ENCODE results near the gene SFXN2.

Gene SFXN2

DNA sequence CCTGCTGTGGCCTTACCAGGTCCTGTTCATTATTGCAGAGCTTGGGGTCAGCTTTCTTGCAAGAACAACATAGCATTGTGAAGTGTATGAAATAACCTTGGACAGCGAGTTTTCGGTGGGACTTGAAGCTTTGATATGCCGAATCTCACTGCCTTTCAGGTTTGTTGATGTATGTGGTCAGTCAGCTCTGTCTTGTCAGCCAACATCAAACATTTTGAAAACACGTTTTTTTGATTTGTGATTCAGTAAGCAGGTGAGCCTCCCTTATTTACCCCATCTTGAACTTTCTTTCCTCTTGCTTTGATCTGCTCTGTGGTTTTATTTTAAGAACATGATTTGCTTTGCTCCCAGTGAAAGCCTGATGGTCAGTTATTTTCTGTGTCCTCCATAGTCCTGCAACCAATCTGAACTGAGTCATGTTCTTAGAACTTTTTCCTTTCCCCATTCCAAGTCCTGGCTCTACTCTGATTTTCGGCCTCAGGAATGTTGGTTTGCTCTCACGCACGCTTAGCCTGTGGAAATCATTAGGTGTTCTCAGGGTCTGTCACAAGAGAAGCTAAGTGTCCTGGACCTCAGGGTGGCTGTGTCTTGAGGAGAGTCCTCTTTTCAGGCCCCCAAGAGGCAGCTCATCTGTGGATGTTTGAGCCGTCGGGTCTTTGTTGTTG lies 38.0 kb downstream of the SFXN2 start:
- H3K23ac ChIP-seq (ENCODE audit: low read length): no peak overlapping the region
- DNase-seq: peak; percentile 70 to 86
- WGBS (ENCODE audit: extremely low coverage, insufficient coverage, insufficient read length): no CpG with 5 or more reads among the region's 9 CpGs

DNA sequence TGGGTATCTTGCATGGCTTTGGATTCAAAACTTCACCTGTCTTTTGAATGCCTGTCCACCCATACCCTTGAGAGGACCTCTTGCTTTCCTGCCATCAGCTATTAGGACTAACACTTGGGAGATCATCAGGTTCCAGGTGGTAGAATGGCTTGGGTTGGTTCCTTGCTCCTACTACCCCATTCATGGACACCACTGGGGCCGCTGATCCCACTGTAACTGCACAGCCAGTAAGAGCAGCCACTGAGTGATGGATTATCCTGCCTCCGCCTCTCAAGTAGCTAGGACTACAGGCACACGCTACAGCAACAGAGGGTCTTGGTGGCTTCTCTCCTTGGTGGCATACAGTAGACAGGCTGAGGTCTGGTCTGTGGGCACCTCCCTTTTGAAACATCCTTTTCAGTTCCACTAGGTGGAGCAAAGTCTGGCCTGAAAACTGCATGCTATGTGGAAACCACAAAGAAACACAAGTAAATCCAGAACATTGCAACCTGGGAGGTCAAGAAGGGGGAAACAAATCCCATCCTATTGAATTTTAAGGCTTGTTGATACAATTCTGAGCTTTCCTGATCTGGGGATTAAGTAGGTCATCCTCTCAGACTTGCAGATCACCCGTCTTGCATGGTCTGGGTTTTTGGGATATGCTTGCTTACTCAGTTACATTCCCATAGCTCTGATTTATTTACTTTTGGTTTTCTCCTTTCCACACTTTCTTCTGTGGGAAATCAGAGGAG lies 38.7 kb downstream of the SFXN2 start:
- peak overlapping the region; percentile 6 for H4K12ac ChIP-seq (ENCODE audit: low read depth, low read length)
- peak overlapping the region; percentile 67 for H3K18ac ChIP-seq (ENCODE audit: low read length)
- H3K27ac ChIP-seq (ENCODE audit: low read depth, low read length): no peak overlapping the region
- H2BK12ac ChIP-seq (ENCODE audit: low read length): peak overlapping the region; percentile 89
- peak overlapping the region; percentile 67 for H3K14ac ChIP-seq (ENCODE audit: low read length)
- no peak overlapping the region for H4K8ac ChIP-seq (ENCODE audit: low read depth, low read length)
- H3K27me3 ChIP-seq (ENCODE audit: insufficient read depth, low read length): no peaks in the 10 kb centered on the region
- H3K9ac ChIP-seq (ENCODE audit: low read length): no peak overlapping the region
- H4K91ac ChIP-seq (ENCODE audit: low read depth, low read length): peak overlapping the region; percentile 74
- WGBS (ENCODE audit: extremely low coverage, insufficient coverage, insufficient read length): no CpG with 5 or more reads among the region's 4 CpGs
- peaks cover 8 to 13% of the 10 kb centered on the region in 2 experiments for H3K4me1 ChIP-seq (ENCODE audit: control insufficient read depth in 1 of 2, insufficient read depth in 2 of 2, low read length in 2 of 2)
- H2BK5ac ChIP-seq (ENCODE audit: low read depth, low read length, poor library complexity): peak overlapping the region; percentile 70
- H3K9me3 ChIP-seq (ENCODE audit: insufficient read depth, low read depth, low read length): peaks cover 2% of the 10 kb centered on the region
- H2AFZ ChIP-seq (ENCODE audit: insufficient read depth, low read length, poor library complexity): no peak overlapping the region
- peaks cover 4% of the 10 kb centered on the region for H3K79me1 ChIP-seq (ENCODE audit: low read length)
- H3K4me3 ChIP-seq (ENCODE audit: low read depth, low read length): no peak overlapping the region
- H3K4ac ChIP-seq (ENCODE audit: low read depth, low read length): peak overlapping the region; percentile 72
- H3K79me2 ChIP-seq (ENCODE audit: control insufficient read depth, insufficient read depth, low read length, poor library complexity): peaks cover 3% of the 10 kb centered on the region
- peak; percentile 31 to 59 for DNase-seq
- H2AK5ac ChIP-seq (ENCODE audit: low read length): peak overlapping the region; percentile 72
- H3K23ac ChIP-seq (ENCODE audit: low read length): no peak overlapping the region
- peak overlapping the region; percentile 44 for H2BK120ac ChIP-seq (ENCODE audit: insufficient read depth, low read length, poor library complexity)
- peaks cover 0 to 4% of the 10 kb centered on the region in 2 experiments for H3K36me3 ChIP-seq (ENCODE audit: control insufficient read depth in 1 of 2, insufficient read depth in 2 of 2, low read length in 2 of 2)
- no peak overlapping the region for H3K4me2 ChIP-seq (ENCODE audit: low read length)

More for the DNA sequence above, 38.0 kb downstream of the SFXN2 start:
- Histone ChIP-seq H4K8ac (ENCODE audit: low read depth, low read length) (no peak overlapping the region), H3K4me1 (ENCODE audit: control insufficient read depth in 1 of 2, insufficient read depth in 2 of 2, low read length in 2 of 2) (peaks cover 8 to 13% of the 10 kb centered on the region in 2 experiments), H2BK5ac (ENCODE audit: low read depth, low read length, poor library complexity) (peak overlapping the region; percentile 70), H3K4me2 (ENCODE audit: low read length) (no peak overlapping the region), H2BK120ac (ENCODE audit: insufficient read depth, low read length, poor library complexity) (peak overlapping the region; percentile 44), H3K79me2 (ENCODE audit: control insufficient read depth, insufficient read depth, low read length, poor library complexity) (peaks cover 3% of the 10 kb centered on the region), H3K9me3 (ENCODE audit: insufficient read depth, low read depth, low read length) (peaks cover 2% of the 10 kb centered on the region), H3K14ac (ENCODE audit: low read length) (no peak overlapping the region), H4K91ac (ENCODE audit: low read depth, low read length) (peak overlapping the region; percentile 74), H3K36me3 (ENCODE audit: control insufficient read depth in 1 of 2, insufficient read depth in 2 of 2, low read length in 2 of 2) (peaks cover 0 to 4% of the 10 kb centered on the region in 2 experiments), H3K4me3 (ENCODE audit: low read depth, low read length) (no peak overlapping the region), H3K4ac (ENCODE audit: low read depth, low read length) (peak overlapping the region; percentile 72), H2BK12ac (ENCODE audit: low read length) (peak overlapping the region; percentile 42), H2AFZ (ENCODE audit: insufficient read depth, low read length, poor library complexity) (no peak overlapping the region), H4K12ac (ENCODE audit: low read depth, low read length) (no peak overlapping the region), H3K27me3 (ENCODE audit: insufficient read depth, low read length) (no peaks in the 10 kb centered on the region), H3K18ac (ENCODE audit: low read length) (no peak overlapping the region), H3K27ac (ENCODE audit: low read depth, low read length) (no peak overlapping the region), H2AK5ac (ENCODE audit: low read length) (no peak overlapping the region), H3K79me1 (ENCODE audit: low read length) (peaks cover 4% of the 10 kb centered on the region), H3K9ac (ENCODE audit: low read length) (no peak overlapping the region)

DNA sequence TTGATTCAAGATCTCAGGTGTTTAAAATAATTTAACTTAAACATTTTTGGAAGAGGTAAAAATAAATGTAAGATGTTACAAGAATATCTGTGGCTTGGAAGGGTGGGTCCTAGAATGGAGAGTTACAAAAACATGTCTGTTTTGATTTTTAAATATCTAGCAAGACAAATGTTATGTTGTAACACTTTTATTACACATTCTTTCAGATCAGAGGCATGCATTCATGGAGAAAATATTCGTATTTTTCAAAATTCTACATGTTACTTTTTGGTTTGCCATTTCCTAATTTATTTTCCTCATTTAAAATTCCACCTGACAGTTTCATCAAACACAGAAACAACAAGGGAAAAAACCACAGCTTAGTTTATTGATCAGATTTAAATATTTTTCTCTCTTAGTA lies 39.3 kb downstream of the SFXN2 start:
- Histone ChIP-seq H4K12ac (ENCODE audit: low read depth, low read length) (no peak overlapping the region), H3K4me3 (ENCODE audit: low read depth, low read length) (no peak overlapping the region)
- no CpG with 5 or more reads among the region's 1 CpG for WGBS (ENCODE audit: extremely low coverage, insufficient coverage, insufficient read length)

DNA sequence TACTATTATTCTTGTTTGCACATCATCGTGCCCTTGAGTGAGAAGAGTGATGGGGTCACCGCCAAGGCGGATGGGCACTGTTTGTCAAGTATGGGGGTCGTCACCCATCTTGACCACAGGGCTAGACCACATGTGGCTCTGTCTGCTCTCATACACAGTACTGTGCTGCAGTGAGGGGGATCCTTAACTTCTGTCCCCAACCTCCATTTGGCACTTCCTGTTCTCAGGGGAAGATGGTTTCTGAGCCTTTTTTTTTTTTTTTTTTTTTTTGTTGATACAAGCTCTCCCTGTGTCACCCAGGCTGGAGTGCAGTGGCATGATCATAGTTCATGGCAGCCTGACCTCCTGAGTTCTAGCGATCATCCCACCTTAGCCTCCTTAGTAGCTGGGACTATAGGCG lies 42.9 kb downstream of the SFXN2 start:
- H4K91ac ChIP-seq (ENCODE audit: low read depth, low read length): peak overlapping the region; percentile 32
- H3K79me1 ChIP-seq (ENCODE audit: low read length): peaks cover 13% of the 10 kb centered on the region
- no peak overlapping the region for H3K14ac ChIP-seq (ENCODE audit: low read length)
- H3K9me3 ChIP-seq (ENCODE audit: insufficient read depth, low read depth, low read length): peaks cover 2% of the 10 kb centered on the region
- H3K36me3 ChIP-seq (ENCODE audit: control insufficient read depth in 1 of 2, insufficient read depth in 2 of 2, low read length in 2 of 2): peaks cover 0 to 4% of the 10 kb centered on the region in 2 experiments
- no peak overlapping the region for H3K23ac ChIP-seq (ENCODE audit: low read length)
- no peak overlapping the region for H2AK5ac ChIP-seq (ENCODE audit: low read length)
- peaks cover 5% of the 10 kb centered on the region for H3K79me2 ChIP-seq (ENCODE audit: control insufficient read depth, insufficient read depth, low read length, poor library complexity)
- no peak overlapping the region for H2BK120ac ChIP-seq (ENCODE audit: insufficient read depth, low read length, poor library complexity)
- no peaks in the 10 kb centered on the region for H3K27me3 ChIP-seq (ENCODE audit: insufficient read depth, low read length)
- no peak overlapping the region for H2BK5ac ChIP-seq (ENCODE audit: low read depth, low read length, poor library complexity)
- no peak for DNase-seq
- no peak overlapping the region for H4K12ac ChIP-seq (ENCODE audit: low read depth, low read length)
- H3K18ac ChIP-seq (ENCODE audit: low read length): no peak overlapping the region
- H3K4me1 ChIP-seq (ENCODE audit: control insufficient read depth in 1 of 2, insufficient read depth in 2 of 2, low read length in 2 of 2): peaks cover 13 to 19% of the 10 kb centered on the region in 2 experiments
- no peak overlapping the region for H2BK12ac ChIP-seq (ENCODE audit: low read length)
- no peak overlapping the region for H3K9ac ChIP-seq (ENCODE audit: low read length)
- WGBS (ENCODE audit: extremely low coverage, insufficient coverage, insufficient read length): no CpG with 5 or more reads among the region's 6 CpGs
- no peak overlapping the region for H3K27ac ChIP-seq (ENCODE audit: low read depth, low read length)
- H2AFZ ChIP-seq (ENCODE audit: insufficient read depth, low read length, poor library complexity): no peak overlapping the region
- H3K4me2 ChIP-seq (ENCODE audit: low read length): no peak overlapping the region
- peak overlapping the region; percentile 65 for H3K4ac ChIP-seq (ENCODE audit: low read depth, low read length)
- H4K8ac ChIP-seq (ENCODE audit: low read depth, low read length): no peak overlapping the region
- no peak overlapping the region for H3K4me3 ChIP-seq (ENCODE audit: low read depth, low read length)

More for the DNA sequence above, 39.3 kb downstream of the SFXN2 start:
- Histone ChIP-seq H2BK120ac (ENCODE audit: insufficient read depth, low read length, poor library complexity) (no peak overlapping the region), H3K27ac (ENCODE audit: low read depth, low read length) (no peak overlapping the region), H3K4me1 (ENCODE audit: control insufficient read depth in 1 of 2, insufficient read depth in 2 of 2, low read length in 2 of 2) (peaks cover 10 to 17% of the 10 kb centered on the region in 2 experiments), H3K4me2 (ENCODE audit: low read length) (no peak overlapping the region), H3K18ac (ENCODE audit: low read length) (no peak overlapping the region), H3K27me3 (ENCODE audit: insufficient read depth, low read length) (no peaks in the 10 kb centered on the region), H3K23ac (ENCODE audit: low read length) (no peak overlapping the region), H3K36me3 (ENCODE audit: control insufficient read depth in 1 of 2, insufficient read depth in 2 of 2, low read length in 2 of 2) (peaks cover 0 to 4% of the 10 kb centered on the region in 2 experiments), H2AK5ac (ENCODE audit: low read length) (no peak overlapping the region), H3K14ac (ENCODE audit: low read length) (no peak overlapping the region), H4K8ac (ENCODE audit: low read depth, low read length) (no peak overlapping the region), H2BK5ac (ENCODE audit: low read depth, low read length, poor library complexity) (no peak overlapping the region), H3K9ac (ENCODE audit: low read length) (no peak overlapping the region), H2AFZ (ENCODE audit: insufficient read depth, low read length, poor library complexity) (no peak overlapping the region), H3K79me2 (ENCODE audit: control insufficient read depth, insufficient read depth, low read length, poor library complexity) (peaks cover 3% of the 10 kb centered on the region), H3K9me3 (ENCODE audit: insufficient read depth, low read depth, low read length) (peaks cover 2% of the 10 kb centered on the region), H3K79me1 (ENCODE audit: low read length) (peaks cover 7% of the 10 kb centered on the region), H2BK12ac (ENCODE audit: low read length) (no peak overlapping the region), H4K91ac (ENCODE audit: low read depth, low read length) (no peak overlapping the region), H3K4ac (ENCODE audit: low read depth, low read length) (no peak overlapping the region)
- DNase-seq: no peak
